T-cell (primary cell): ENCODE results near the gene PCBP3. TPM values are rescaled to one million over a fixed set of nuclear protein-coding genes. Genes with fewer than 3 reads are reported as not detected.

Experiments used
- ATAC-seq, 4 experiments: fragments of 200-7000 bp in 3 of 4; fragments of 150-1000 bp in 1 of 4; cut with Tn5 transposase; replicated peaks in 1 of 4; 1 replicate in 3 of 4; 2 replicates in 1 of 4; pipeline ENCODE4 v1.10.0; 2021; ENCODE audit warnings: moderate library complexity in 3 of 4, mild to moderate bottlenecking in 2 of 4, moderate number of reproducible peaks in 1 of 4
- CTCF ChIA-PET, 2 donors: fragments of 300-600 bp; sonication (Branson Sonifier 250); formaldehyde crosslinking; loops; one replicate each; lab custom pipeline; 2022; ENCODE audit warnings: antibody characterized with exemption in 2 of 2; lab: Charles Lee
- POLR2A ChIA-PET, 2 donors: fragments of 300-600 bp; sonication (Branson Sonifier 250); formaldehyde crosslinking; loops; one replicate each; lab custom pipeline; 2022; ENCODE audit warnings: antibody characterized with exemption in 2 of 2; lab: Charles Lee
- DNase-seq, 35 experiments: peaks; one replicate each; pipeline versions ENCODE4 v3.0.0 to v3.0.0-alpha.2; 2013 to 2023
- H3K27ac ChIP-seq: one replicate; pipeline ENCODE4 v1.5.1; 2013; ENCODE audit warnings: low read length
- H3K27me3 ChIP-seq, 2 experiments: replicated peaks in 1 of 2; 1 replicate in 1 of 2; 2 replicates in 1 of 2; pipeline versions ENCODE4 v1.6.1 to v1.7.0; 2013; ENCODE audit warnings: low read length in 1 of 2, mixed read lengths in 1 of 2; ENCODE audit not compliant: control insufficient read depth in 2 of 2, insufficient read depth in 2 of 2; ENCODE audit errors: extremely low read depth in 1 of 2
- H3K36me3 ChIP-seq, 2 donors: 1 replicate in 1 of 2; 2 replicates in 1 of 2; pipeline versions ENCODE4 v1.6.1 to v1.7.0; 2013; ENCODE audit warnings: low read length in 1 of 2; ENCODE audit not compliant: control insufficient read depth in 2 of 2, insufficient read depth in 1 of 2; ENCODE audit errors: extremely low read depth in 1 of 2
- H3K4me1 ChIP-seq, 2 experiments: 1 replicate in 1 of 2; 2 replicates in 1 of 2; pipeline versions ENCODE4 v1.6.1 to v1.7.0; 2013; ENCODE audit warnings: low read length in 2 of 2, mixed read lengths in 1 of 2; ENCODE audit not compliant: insufficient read depth in 2 of 2, control insufficient read depth in 1 of 2; ENCODE audit errors: extremely low read depth in 1 of 2
- H3K4me3 ChIP-seq, 2 donors: 1 replicate in 1 of 2; 2 replicates in 1 of 2; pipeline versions ENCODE4 v1.5.1 to v1.7.0; 2013; ENCODE audit warnings: mild to moderate bottlenecking in 2 of 2, low read length in 1 of 2, moderate library complexity in 1 of 2; ENCODE audit not compliant: control insufficient read depth in 1 of 2; ENCODE audit errors: extremely low read depth in 1 of 2
- H3K9me3 ChIP-seq: 2 replicates; pipeline ENCODE4 v1.7.0; 2013
- H3K27ac Mint-ChIP-seq, 2 donors: one replicate each; pipeline ENCODE4 v1.8.0; 2020 to 2021; ENCODE audit warnings: mild to moderate bottlenecking in 2 of 2, mixed read lengths in 2 of 2
- H3K27me3 Mint-ChIP-seq, 2 donors: one replicate each; pipeline ENCODE4 v1.8.0; 2021 to 2022; ENCODE audit warnings: mixed read lengths in 2 of 2
- H3K36me3 Mint-ChIP-seq: one replicate; pipeline ENCODE4 v1.8.0; 2021; ENCODE audit warnings: mixed read lengths
- H3K4me1 Mint-ChIP-seq, 3 donors: one replicate each; pipeline ENCODE4 v1.8.0; 2020 to 2022; ENCODE audit warnings: mixed read lengths in 3 of 3, mild to moderate bottlenecking in 1 of 3
- H3K4me3 Mint-ChIP-seq, 3 donors: one replicate each; pipeline ENCODE4 v1.8.0; 2020 to 2022; ENCODE audit warnings: mild to moderate bottlenecking in 3 of 3, mixed read lengths in 3 of 3, moderate library complexity in 3 of 3
- H3K9me3 Mint-ChIP-seq, 3 donors: one replicate each; pipeline ENCODE4 v1.8.0; 2020 to 2022; ENCODE audit warnings: mixed read lengths in 3 of 3
- WGBS: methylation state at CpG from one replicate; pipeline ENCODE4 v1.1.5; 2013; ENCODE audit warnings: missing lambda C conversion rate; ENCODE audit not compliant: insufficient coverage; 5-methylcytosine and 5-hydroxymethylcytosine counted together
- total RNA-seq, 35 experiments: library from RNA in 6 of 35; stranded (reverse) in 6 of 35; fragments of 120-200 nt in 1 of 35; gene quantifications; one replicate each; pipeline versions ENCODE4 v1.2.1 to v1.2.4 and lab custom pipeline; 2013 to 2026

PCBP3 gene
- total RNA-seq, 5 donors from 2014 or later (not counting 1 experiment from before 2014, with no cell fraction given): 1.5 to 4.2 (median 2.8) TPM

- H3K4me3 Mint-ChIP-seq: no peak overlapping the region
- peaks cover 0 to 14% of the 10 kb centered on the region in 2 experiments for H3K4me1 ChIP-seq
- peaks cover 0 to 2% of the 10 kb centered on the region in 2 donors for H3K27me3 Mint-ChIP-seq
- H3K4me3 ChIP-seq: no peak overlapping the region
- peaks cover 23 to 29% (median 29%) of the 10 kb centered on the region in 3 donors for H3K4me1 Mint-ChIP-seq
- H3K36me3 ChIP-seq: peaks cover 0 to 3% of the 10 kb centered on the region in 2 donors
- DNase-seq (no peak), ATAC-seq (no peak)
- ChIA-PET POLR2A (no interaction called here), CTCF (no interaction called here)
- no peak overlapping the region for H3K27ac Mint-ChIP-seq
- no peak overlapping the region for H3K27ac ChIP-seq
- WGBS: 83% methylated on average over 13 of the region's 16 CpGs
- H3K9me3 ChIP-seq: no peaks in the 10 kb centered on the region
- no peaks in the 10 kb centered on the region for H3K9me3 Mint-ChIP-seq
- no peaks in the 10 kb centered on the region for H3K36me3 Mint-ChIP-seq
- peaks cover 0 to 8% of the 10 kb centered on the region in 2 experiments for H3K27me3 ChIP-seq
These were observed 269.3 kb downstream of the PCBP3 start for GRCh38 chr21:45912611-45913417.

- H3K4me1 Mint-ChIP-seq: peaks cover 23 to 29% (median 29%) of the 10 kb centered on the region in 3 donors
- no peak overlapping the region for H3K27ac Mint-ChIP-seq
- peaks cover 0 to 14% of the 10 kb centered on the region in 2 experiments for H3K4me1 ChIP-seq
- H3K27me3 ChIP-seq: peaks cover 0 to 8% of the 10 kb centered on the region in 2 experiments
- peaks cover 0 to 3% of the 10 kb centered on the region in 2 donors for H3K36me3 ChIP-seq
- ChIA-PET POLR2A (no interaction called here), CTCF (no interaction called here)
- H3K36me3 Mint-ChIP-seq: no peaks in the 10 kb centered on the region
- no peak overlapping the region for H3K27ac ChIP-seq
- H3K4me3 Mint-ChIP-seq: no peak overlapping the region
- ATAC-seq (no peak), DNase-seq (no peak)
- no peak overlapping the region for H3K4me3 ChIP-seq
- peaks cover 0 to 2% of the 10 kb centered on the region in 2 donors for H3K27me3 Mint-ChIP-seq
- 83% methylated on average over 8 of the region's 10 CpGs for WGBS
- no peaks in the 10 kb centered on the region for H3K9me3 Mint-ChIP-seq
- no peaks in the 10 kb centered on the region for H3K9me3 ChIP-seq
These were observed 269.9 kb downstream of the PCBP3 start for GRCh38 chr21:45913418-45913765.

GRCh38 chr21:45913886-45914285 lies 270.4 kb downstream of the PCBP3 start:
- Histone ChIP-seq H3K36me3 (peaks cover 0 to 3% of the 10 kb centered on the region in 2 donors), H3K27me3 (peaks cover 0 to 6% of the 10 kb centered on the region in 2 experiments), H3K4me1 (peaks cover 0 to 14% of the 10 kb centered on the region in 2 experiments), H3K4me3 (no peak overlapping the region), H3K27ac (no peak overlapping the region), H3K9me3 (no peaks in the 10 kb centered on the region)
- no peak overlapping the region for H3K27ac Mint-ChIP-seq
- WGBS: 89% methylated on average over 21 of the region's 22 CpGs
- no peak overlapping the region for H3K4me3 Mint-ChIP-seq
- no peak for DNase-seq
- H3K27me3 Mint-ChIP-seq: peaks cover 0 to 2% of the 10 kb centered on the region in 2 donors
- H3K4me1 Mint-ChIP-seq: peaks cover 23 to 29% (median 28%) of the 10 kb centered on the region in 3 donors
- POLR2A ChIA-PET: no interaction called here
- no peaks in the 10 kb centered on the region for H3K9me3 Mint-ChIP-seq
- no peak for ATAC-seq
- H3K36me3 Mint-ChIP-seq: no peaks in the 10 kb centered on the region
- CTCF ChIA-PET: no interaction called here

- H3K36me3 ChIP-seq: peaks cover 0 to 3% of the 10 kb centered on the region in 2 donors
- no peaks in the 10 kb centered on the region for H3K9me3 ChIP-seq
- no peak overlapping the region for H3K27ac ChIP-seq
- H3K4me1 ChIP-seq: peaks cover 0 to 14% of the 10 kb centered on the region in 2 experiments
- WGBS: 95% methylated on average over 14 of the region's 22 CpGs
- Mint-ChIP-seq H3K9me3 (no peaks in the 10 kb centered on the region), H3K27ac (no peak overlapping the region), H3K27me3 (no peaks in the 10 kb centered on the region), H3K4me3 (no peak overlapping the region), H3K4me1 (peaks cover 23 to 28% (median 23%) of the 10 kb centered on the region in 3 donors), H3K36me3 (no peaks in the 10 kb centered on the region)
- ChIA-PET CTCF (no interaction called here), POLR2A (no interaction called here)
- H3K27me3 ChIP-seq: peaks cover 0 to 4% of the 10 kb centered on the region in 2 experiments
- no peak overlapping the region for H3K4me3 ChIP-seq
- no peak for ATAC-seq
- no peak for DNase-seq
These were observed 270.9 kb downstream of the PCBP3 start for GRCh38 chr21:45914321-45914845.

- H3K36me3 Mint-ChIP-seq: no peaks in the 10 kb centered on the region
- ChIA-PET CTCF (no interaction called here), POLR2A (no interaction called here)
- H3K4me3 Mint-ChIP-seq: no peak overlapping the region
- H3K9me3 Mint-ChIP-seq: no peaks in the 10 kb centered on the region
- no peak overlapping the region for H3K4me3 ChIP-seq
- ATAC-seq (peak in 1 of 4 experiments; percentile 49), DNase-seq (peak in 1 of 35 experiments; percentile 7)
- H3K27me3 ChIP-seq: peaks cover 0 to 6% of the 10 kb centered on the region in 2 experiments
- WGBS: 48% methylated on average over 23 of the region's 25 CpGs
- H3K27ac Mint-ChIP-seq: no peak overlapping the region
- peaks cover 0 to 14% of the 10 kb centered on the region in 2 experiments for H3K4me1 ChIP-seq
- peaks cover 23 to 28% (median 23%) of the 10 kb centered on the region in 3 donors for H3K4me1 Mint-ChIP-seq
- H3K27me3 Mint-ChIP-seq: no peaks in the 10 kb centered on the region
- H3K9me3 ChIP-seq: no peaks in the 10 kb centered on the region
- no peak overlapping the region for H3K27ac ChIP-seq
- H3K36me3 ChIP-seq: peaks cover 0 to 3% of the 10 kb centered on the region in 2 donors
These were observed 272.7 kb downstream of the PCBP3 start for GRCh38 chr21:45916011-45916840.

- DNase-seq: no peak
- Histone ChIP-seq H3K4me1 (peaks cover 0 to 17% of the 10 kb centered on the region in 2 experiments), H3K9me3 (no peaks in the 10 kb centered on the region), H3K36me3 (no peaks in the 10 kb centered on the region), H3K27ac (no peak overlapping the region), H3K4me3 (no peak overlapping the region), H3K27me3 (peaks cover 0 to 14% of the 10 kb centered on the region in 2 experiments)
- CTCF ChIA-PET: no interaction called here
- WGBS: 93% methylated on average over 5 of the region's 13 CpGs
- no peaks in the 10 kb centered on the region for H3K36me3 Mint-ChIP-seq
- H3K9me3 Mint-ChIP-seq: no peaks in the 10 kb centered on the region
- ATAC-seq: no peak
- no peak overlapping the region for H3K4me3 Mint-ChIP-seq
- peaks cover 23 to 31% (median 24%) of the 10 kb centered on the region in 3 donors for H3K4me1 Mint-ChIP-seq
- no peaks in the 10 kb centered on the region for H3K27me3 Mint-ChIP-seq
- H3K27ac Mint-ChIP-seq: no peak overlapping the region
- POLR2A ChIA-PET: no interaction called here
These were observed 273.7 kb downstream of the PCBP3 start for GRCh38 chr21:45917241-45917640.
